ENCODE results near the gene ROBO2.

ROBO2 gene

DNA sequence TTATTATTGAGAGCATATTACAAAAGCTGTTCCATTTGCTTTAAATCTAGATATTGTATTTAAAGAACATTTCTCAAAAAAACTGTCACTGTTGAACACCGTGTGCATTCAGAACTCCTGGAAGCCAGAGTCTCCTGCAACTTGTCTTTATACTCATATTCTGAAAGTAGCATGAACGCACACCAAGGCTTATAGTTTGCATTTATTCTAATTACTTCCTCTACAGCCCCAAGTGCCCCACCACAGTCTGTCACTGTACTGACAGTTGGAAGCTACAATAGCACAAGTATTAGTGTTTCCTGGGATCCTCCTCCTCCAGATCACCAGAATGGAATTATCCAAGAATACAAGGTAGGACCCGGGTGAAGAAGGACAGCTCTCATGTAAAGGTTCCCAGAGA, 537.4 kb downstream of the ROBO2 start:
- Histone ChIP-seq H3K27me3 (ENCODE audit: insufficient read depth, poor library complexity, severe bottlenecking) (no peaks in the 10 kb centered on the region), H3K4me3 (replicated peaks; ENCODE audit: insufficient read depth, low read length) (no peak overlapping the region), H3K27ac (replicated peaks) (no peak overlapping the region)
- TF ChIP-seq, protein P1, sequence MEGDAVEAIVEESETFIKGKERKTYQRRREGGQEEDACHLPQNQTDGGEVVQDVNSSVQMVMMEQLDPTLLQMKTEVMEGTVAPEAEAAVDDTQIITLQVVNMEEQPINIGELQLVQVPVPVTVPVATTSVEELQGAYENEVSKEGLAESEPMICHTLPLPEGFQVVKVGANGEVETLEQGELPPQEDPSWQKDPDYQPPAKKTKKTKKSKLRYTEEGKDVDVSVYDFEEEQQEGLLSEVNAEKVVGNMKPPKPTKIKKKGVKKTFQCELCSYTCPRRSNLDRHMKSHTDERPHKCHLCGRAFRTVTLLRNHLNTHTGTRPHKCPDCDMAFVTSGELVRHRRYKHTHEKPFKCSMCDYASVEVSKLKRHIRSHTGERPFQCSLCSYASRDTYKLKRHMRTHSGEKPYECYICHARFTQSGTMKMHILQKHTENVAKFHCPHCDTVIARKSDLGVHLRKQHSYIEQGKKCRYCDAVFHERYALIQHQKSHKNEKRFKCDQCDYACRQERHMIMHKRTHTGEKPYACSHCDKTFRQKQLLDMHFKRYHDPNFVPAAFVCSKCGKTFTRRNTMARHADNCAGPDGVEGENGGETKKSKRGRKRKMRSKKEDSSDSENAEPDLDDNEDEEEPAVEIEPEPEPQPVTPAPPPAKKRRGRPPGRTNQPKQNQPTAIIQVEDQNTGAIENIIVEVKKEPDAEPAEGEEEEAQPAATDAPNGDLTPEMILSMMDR (IDR thresholded peaks at IDR 0.05; ENCODE audit: insufficient read depth, low read length) = no peak
- TF ChIP-seq, protein P2, sequence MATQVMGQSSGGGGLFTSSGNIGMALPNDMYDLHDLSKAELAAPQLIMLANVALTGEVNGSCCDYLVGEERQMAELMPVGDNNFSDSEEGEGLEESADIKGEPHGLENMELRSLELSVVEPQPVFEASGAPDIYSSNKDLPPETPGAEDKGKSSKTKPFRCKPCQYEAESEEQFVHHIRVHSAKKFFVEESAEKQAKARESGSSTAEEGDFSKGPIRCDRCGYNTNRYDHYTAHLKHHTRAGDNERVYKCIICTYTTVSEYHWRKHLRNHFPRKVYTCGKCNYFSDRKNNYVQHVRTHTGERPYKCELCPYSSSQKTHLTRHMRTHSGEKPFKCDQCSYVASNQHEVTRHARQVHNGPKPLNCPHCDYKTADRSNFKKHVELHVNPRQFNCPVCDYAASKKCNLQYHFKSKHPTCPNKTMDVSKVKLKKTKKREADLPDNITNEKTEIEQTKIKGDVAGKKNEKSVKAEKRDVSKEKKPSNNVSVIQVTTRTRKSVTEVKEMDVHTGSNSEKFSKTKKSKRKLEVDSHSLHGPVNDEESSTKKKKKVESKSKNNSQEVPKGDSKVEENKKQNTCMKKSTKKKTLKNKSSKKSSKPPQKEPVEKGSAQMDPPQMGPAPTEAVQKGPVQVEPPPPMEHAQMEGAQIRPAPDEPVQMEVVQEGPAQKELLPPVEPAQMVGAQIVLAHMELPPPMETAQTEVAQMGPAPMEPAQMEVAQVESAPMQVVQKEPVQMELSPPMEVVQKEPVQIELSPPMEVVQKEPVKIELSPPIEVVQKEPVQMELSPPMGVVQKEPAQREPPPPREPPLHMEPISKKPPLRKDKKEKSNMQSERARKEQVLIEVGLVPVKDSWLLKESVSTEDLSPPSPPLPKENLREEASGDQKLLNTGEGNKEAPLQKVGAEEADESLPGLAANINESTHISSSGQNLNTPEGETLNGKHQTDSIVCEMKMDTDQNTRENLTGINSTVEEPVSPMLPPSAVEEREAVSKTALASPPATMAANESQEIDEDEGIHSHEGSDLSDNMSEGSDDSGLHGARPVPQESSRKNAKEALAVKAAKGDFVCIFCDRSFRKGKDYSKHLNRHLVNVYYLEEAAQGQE (IDR thresholded peaks at IDR 0.05; ENCODE audit: insufficient replicate concordance, low read depth) = no peak
- TF ChIP-seq POLR2AphosphoS5 (IDR thresholded peaks at IDR 0.05; ENCODE audit: low read depth) (no peak), GABPA (IDR thresholded peaks at IDR 0.05; ENCODE audit: low read depth) (no peak)
- DNase-seq (ENCODE audit: low read depth in 1 of 2, low spot score in 1 of 2) = no peak

DNA sequence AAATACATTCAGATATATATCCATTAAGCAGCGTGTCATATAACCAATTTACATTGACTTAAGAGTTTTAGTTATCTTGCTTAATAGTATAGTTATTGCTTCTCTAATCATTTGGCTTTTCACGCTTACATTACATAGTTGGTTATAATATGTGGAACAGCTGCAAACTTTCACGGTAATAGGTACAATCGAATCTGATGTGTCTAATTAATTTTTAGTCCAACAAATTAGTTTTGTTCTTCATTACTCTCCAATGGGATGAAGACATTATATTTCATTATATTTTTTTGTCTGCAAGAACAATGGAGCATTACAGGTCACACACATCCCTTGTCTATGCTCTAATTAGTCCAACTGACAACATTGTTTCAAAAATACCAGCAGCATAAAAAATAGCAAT, 546.3 kb downstream of the ROBO2 start:
- Histone ChIP-seq H3K27me3 (ENCODE audit: insufficient read depth, poor library complexity, severe bottlenecking) (no peaks in the 10 kb centered on the region), H3K4me3 (replicated peaks; ENCODE audit: insufficient read depth, low read length) (no peak overlapping the region), H3K27ac (replicated peaks) (no peak overlapping the region)
- TF ChIP-seq SPI1 (IDR thresholded peaks at IDR 0.05; ENCODE audit: borderline replicate concordance, low read depth) = no peak
- TF ChIP-seq POLR2AphosphoS5 (IDR thresholded peaks at IDR 0.05; ENCODE audit: low read depth) = no peak
- TF ChIP-seq, protein P2 (IDR thresholded peaks at IDR 0.05; ENCODE audit: insufficient replicate concordance, low read depth) = no peak
- TF ChIP-seq, protein P1 (IDR thresholded peaks at IDR 0.05; ENCODE audit: insufficient read depth, low read length) = no peak
- no peak for TF ChIP-seq GABPA (IDR thresholded peaks at IDR 0.05; ENCODE audit: low read depth)
- DNase-seq (ENCODE audit: low read depth in 1 of 2, low spot score in 1 of 2) = no peak

GRCh38 chr3:77588863-77589262, 549.0 kb downstream of the ROBO2 start:
- Histone ChIP-seq H3K4me3 (replicated peaks; ENCODE audit: insufficient read depth, low read length) (no peak overlapping the region), H3K27ac (replicated peaks) (no peak overlapping the region), H3K27me3 (ENCODE audit: insufficient read depth, poor library complexity, severe bottlenecking) (no peaks in the 10 kb centered on the region)
- TF ChIP-seq, protein P2 (IDR thresholded peaks at IDR 0.05; ENCODE audit: insufficient replicate concordance, low read depth) = no peak
- TF ChIP-seq, protein P1 (IDR thresholded peaks at IDR 0.05; ENCODE audit: insufficient read depth, low read length) = no peak
- no peak for DNase-seq (ENCODE audit: low read depth in 1 of 2, low spot score in 1 of 2)
